Naive thymus-derived CD8-positive, alpha-beta T cell (primary cell): ENCODE results near the gene CIRBP. TPM values are rescaled to one million over a fixed set of nuclear protein-coding genes. Genes with fewer than 3 reads are reported as not detected.

Experiments used
- ATAC-seq, 2 donors: fragments of 150-1000 bp; cut with Tn5 transposase in 1 of 2; sonication (Bioruptor Pico), chemical (Tn5 transposase) in 1 of 2; 1 replicate in 1 of 2; 2 replicates in 1 of 2; pipeline ENCODE4 v1.10.0; 2021; ENCODE audit warnings: mild to moderate bottlenecking in 2 of 2, moderate library complexity in 2 of 2
- POLR2A ChIA-PET: fragments of 350-600 bp; sonication (Branson Sonifier 250); formaldehyde crosslinking; loops from one replicate; lab custom pipeline; 2021; ENCODE audit warnings: antibody characterized with exemption; lab: Charles Lee
- DNase-seq, 10 donors: peaks; one replicate each; pipeline versions ENCODE4 v3.0.0 to v3.0.0-alpha.2; 2020 to 2022
- H3K27ac Mint-ChIP-seq, 10 donors: one replicate each; pipeline ENCODE4 v1.8.0; 2020 to 2022; ENCODE audit warnings: mild to moderate bottlenecking in 10 of 10, mixed read lengths in 10 of 10, moderate library complexity in 4 of 10, inconsistent platforms in 1 of 10
- H3K27me3 Mint-ChIP-seq, 5 donors: one replicate each; pipeline ENCODE4 v1.8.0; 2021 to 2022; ENCODE audit warnings: mixed read lengths in 5 of 5
- H3K36me3 Mint-ChIP-seq, 3 donors: one replicate each; pipeline ENCODE4 v1.8.0; 2020 to 2022; ENCODE audit warnings: mixed read lengths in 3 of 3, mild to moderate bottlenecking in 2 of 3, inconsistent platforms in 1 of 3
- H3K4me1 Mint-ChIP-seq, 4 donors: one replicate each; pipeline ENCODE4 v1.8.0; 2021 to 2022; ENCODE audit warnings: mixed read lengths in 4 of 4
- H3K4me3 Mint-ChIP-seq, 10 donors: one replicate each; pipeline ENCODE4 v1.8.0; 2020 to 2022; ENCODE audit warnings: mild to moderate bottlenecking in 10 of 10, mixed read lengths in 10 of 10, moderate library complexity in 6 of 10, inconsistent platforms in 1 of 10
- H3K9me3 Mint-ChIP-seq, 9 donors: one replicate each; pipeline ENCODE4 v1.8.0; 2020 to 2022; ENCODE audit warnings: mixed read lengths in 9 of 9, mild to moderate bottlenecking in 3 of 9, inconsistent platforms in 1 of 9, moderate library complexity in 1 of 9
- polyA plus RNA-seq, 3 donors: library from polyadenylated mRNA; unstranded; fragments of 300-500 nt; fragmentation: Illumina TruSeq; gene quantifications; one replicate each; pipeline ENCODE4 v1.2.3, GENCODE V29; 2021
- total RNA-seq, 8 experiments: library from RNA in 2 of 8; stranded (reverse) in 2 of 8; gene quantifications; one replicate each; pipeline ENCODE4 v1.2.3 and lab custom pipeline; 2021 to 2026

The CIRBP gene
- total RNA-seq (100 to 1,000 TPM; 565 to 579 TPM), polyA plus RNA-seq (100 to 1,000 TPM; 204 to 273 (median 262) TPM), total RNA-seq (lab: John Stamatoyannopoulos, UW) (244 to 512 (median 459) reads per million in 6 experiments)

DNA sequence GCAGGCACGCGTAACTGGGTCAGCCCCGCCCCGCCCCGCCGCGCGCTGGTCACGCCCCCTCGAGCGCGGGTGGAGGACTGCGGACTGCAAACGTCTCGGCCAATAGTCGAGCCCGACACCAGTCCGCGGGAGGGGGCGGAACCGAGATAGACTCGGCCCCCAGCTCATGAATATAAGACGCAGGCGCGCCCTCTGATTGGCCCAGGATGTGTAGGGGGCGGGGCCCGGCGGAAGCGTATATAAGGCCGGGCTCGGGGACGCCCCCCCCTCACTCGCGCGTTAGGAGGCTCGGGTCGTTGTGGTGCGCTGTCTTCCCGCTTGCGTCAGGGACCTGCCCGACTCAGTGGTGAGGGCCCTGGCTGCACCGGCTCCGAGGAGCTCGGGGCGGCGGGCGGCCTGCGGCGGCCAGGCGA, at the start of gene CIRBP:
TSS of gene CIRBP (plus strand) at position 268 of the 413 bp plus-strand sequence. CDS start 1,602 bp downstream, outside the sequence.
- ATAC-seq, result peak; percentile 76 to 84
- Mint-ChIP-seq H3K27ac (peak within 1 kb of the TSS; percentile 83 to 97 (median 94)), H3K36me3 (peaks cover 0 to 41% (median 13%) of the 10 kb centered on the region in 3 donors), H3K4me1 (peaks cover 40 to 82% (median 77%) of the 10 kb centered on the region in 4 donors), H3K27me3 (no peaks in the 10 kb centered on the region), H3K9me3 (no peaks in the 10 kb centered on the region), H3K4me3 (peak within 1 kb of the TSS; percentile 82 to 93 (median 89))
- DNase-seq, result peak; percentile 97 to 100 (median 99)
- POLR2A ChIA-PET, result interaction anchor here (0.6 to 12.2 kb wide), 91 partner anchors 10 to 1774 kb away, joined by 3 to 594 read pairs (median 4); partner anchors contain the start of genes ABCA7, ABHD17A, ARHGAP45 and ATP5F1D

- no peaks in the 10 kb centered on the region for H3K9me3 Mint-ChIP-seq
- H3K27me3 Mint-ChIP-seq, result no peaks in the 10 kb centered on the region
- no peak overlapping the region for H3K27ac Mint-ChIP-seq
- DNase-seq, result peak in 1 of 10 donors; percentile 62
- peaks cover 0 to 11% (median 0%) of the 10 kb centered on the region in 3 donors for H3K36me3 Mint-ChIP-seq
- ATAC-seq, result no peak
- H3K4me1 Mint-ChIP-seq, result peaks cover 0 to 12% (median 2%) of the 10 kb centered on the region in 4 donors
- POLR2A ChIA-PET, result no interaction called here
- H3K4me3 Mint-ChIP-seq, result no peak overlapping the region
These were observed 49.2 kb upstream of the CIRBP start for GRCh38 chr19:1219786-1220476.

GRCh38 chr19:1220477-1220930, 48.6 kb upstream of the CIRBP start:
- POLR2A ChIA-PET, result no interaction called here
- no peaks in the 10 kb centered on the region for H3K9me3 Mint-ChIP-seq
- peaks cover 0 to 12% (median 2%) of the 10 kb centered on the region in 4 donors for H3K4me1 Mint-ChIP-seq
- peaks cover 0 to 11% (median 0%) of the 10 kb centered on the region in 3 donors for H3K36me3 Mint-ChIP-seq
- DNase-seq (no peak), ATAC-seq (no peak)
- H3K27me3 Mint-ChIP-seq, result no peaks in the 10 kb centered on the region
- H3K27ac Mint-ChIP-seq, result no peak overlapping the region
- no peak overlapping the region for H3K4me3 Mint-ChIP-seq

GRCh38 chr19:1220976-1221903, 47.9 kb upstream of the CIRBP start:
- Mint-ChIP-seq H3K36me3 (peaks cover 0 to 8% (median 0%) of the 10 kb centered on the region in 3 donors), H3K4me1 (peaks cover 0 to 8% (median 0%) of the 10 kb centered on the region in 4 donors), H3K9me3 (no peaks in the 10 kb centered on the region), H3K27ac (no peak overlapping the region), H3K27me3 (no peaks in the 10 kb centered on the region), H3K4me3 (no peak overlapping the region)
- ATAC-seq (no peak), DNase-seq (no peak)
- POLR2A ChIA-PET, result no interaction called here

DNA sequence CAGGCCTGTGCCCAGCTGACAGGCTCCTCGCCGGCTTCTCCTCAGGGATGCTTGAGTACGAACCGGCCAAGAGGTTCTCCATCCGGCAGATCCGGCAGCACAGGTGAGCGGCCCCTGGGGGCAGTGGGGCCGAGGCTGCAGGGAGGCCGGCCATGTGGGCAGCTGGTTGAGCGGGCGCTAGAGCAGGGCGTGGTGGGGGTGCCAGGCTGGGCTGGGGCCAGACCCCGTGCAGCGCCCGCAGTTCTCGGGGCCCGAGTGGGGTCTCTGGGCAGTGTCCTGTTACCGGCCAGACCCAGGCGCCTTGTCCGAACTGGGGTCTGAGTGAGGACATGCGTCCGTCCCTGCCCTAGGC, 47.3 kb upstream of the CIRBP start:
- Mint-ChIP-seq H3K4me1 (peaks cover 0 to 5% (median 0%) of the 10 kb centered on the region in 4 donors), H3K36me3 (peaks cover 0 to 7% (median 0%) of the 10 kb centered on the region in 3 donors), H3K27me3 (no peaks in the 10 kb centered on the region), H3K27ac (no peak overlapping the region), H3K4me3 (no peak overlapping the region), H3K9me3 (no peaks in the 10 kb centered on the region)
- POLR2A ChIA-PET, result no interaction called here
- DNase-seq (no peak), ATAC-seq (no peak)

DNA sequence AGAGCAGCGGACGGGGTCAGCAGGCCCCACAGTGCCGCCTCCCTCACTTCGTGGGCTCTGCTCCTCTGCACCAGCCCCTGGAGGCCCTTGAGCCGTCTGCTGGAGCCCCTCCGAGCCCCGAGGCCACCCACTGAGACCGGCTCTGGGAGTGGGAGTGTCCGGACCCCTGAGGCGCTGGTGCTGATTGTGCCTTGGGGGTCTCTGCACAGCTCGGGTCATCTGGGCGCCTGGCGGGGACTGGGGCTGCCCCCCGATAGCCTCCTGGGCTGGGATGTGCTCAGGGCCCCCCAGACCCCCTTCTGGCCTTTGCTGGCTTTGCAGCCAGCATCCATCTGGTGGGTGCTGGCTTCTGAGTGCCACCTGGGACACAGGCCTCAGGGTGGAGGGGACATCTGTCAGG, 46.7 kb upstream of the CIRBP start:
- POLR2A ChIA-PET, result no interaction called here
- Mint-ChIP-seq H3K36me3 (peaks cover 0 to 3% (median 3%) of the 10 kb centered on the region in 3 donors), H3K9me3 (no peaks in the 10 kb centered on the region), H3K4me3 (no peak overlapping the region), H3K27me3 (no peaks in the 10 kb centered on the region), H3K27ac (no peak overlapping the region), H3K4me1 (peaks cover 0 to 3% (median 0%) of the 10 kb centered on the region in 4 donors)
- DNase-seq (peak in 1 of 10 donors; percentile 59), ATAC-seq (no peak)

GRCh38 chr19:1223018-1223855, 45.9 kb upstream of the CIRBP start:
- H3K27me3 Mint-ChIP-seq, result no peaks in the 10 kb centered on the region

DNA sequence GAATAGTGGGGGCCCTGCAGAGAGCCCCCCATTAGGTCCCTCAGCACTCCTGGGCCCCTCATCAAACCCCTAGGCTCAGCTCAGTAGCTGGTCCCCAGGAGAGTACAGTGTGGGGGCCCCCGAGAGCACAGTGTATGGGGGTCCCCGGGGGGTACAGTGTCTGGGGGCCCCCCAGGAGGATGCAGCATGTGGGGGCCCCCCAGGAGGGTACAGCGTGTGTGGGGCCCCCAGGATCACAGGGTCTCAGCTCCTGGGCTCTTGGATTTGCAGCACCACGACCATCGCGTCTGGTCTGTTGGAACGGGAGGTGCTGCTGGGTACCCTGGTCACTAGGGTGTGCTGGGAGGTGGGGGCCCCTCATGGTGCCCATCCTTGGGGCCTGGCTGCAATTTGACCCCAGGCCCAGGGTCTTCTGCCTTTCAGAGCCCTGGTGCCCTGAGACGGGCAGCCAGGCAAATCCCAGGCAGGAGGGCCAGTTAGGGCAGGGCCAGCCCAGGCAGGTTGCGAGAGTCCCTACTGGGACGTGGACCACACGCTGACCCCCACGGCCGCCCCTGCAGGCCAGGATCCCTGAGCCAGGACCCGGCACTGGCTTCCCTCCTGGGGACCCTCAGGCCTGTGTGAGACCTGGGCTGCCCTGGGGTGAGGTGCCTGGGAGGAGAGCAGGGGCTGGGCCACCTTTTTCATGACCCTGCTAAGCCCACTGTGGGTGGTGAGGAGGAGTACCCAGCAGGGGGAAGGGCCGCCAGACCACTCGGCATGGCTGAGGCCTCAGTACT, 44.9 kb upstream of the CIRBP start:
- Mint-ChIP-seq H3K27me3 (no peaks in the 10 kb centered on the region), H3K27ac (no peak overlapping the region), H3K36me3 (peaks cover 0 to 3% (median 3%) of the 10 kb centered on the region in 3 donors), H3K4me1 (no peaks in the 10 kb centered on the region), H3K4me3 (no peak overlapping the region), H3K9me3 (no peaks in the 10 kb centered on the region)
- POLR2A ChIA-PET, result no interaction called here
- ATAC-seq (no peak), DNase-seq (no peak)

More at GRCh38 chr19:1223018-1223855, 45.9 kb upstream of the CIRBP start:
- ATAC-seq (peak; percentile 53 to 57), DNase-seq (peak in 1 of 10 donors; percentile 59)
- Mint-ChIP-seq H3K27ac (peak overlapping the region in 1 of 10 donors; percentile 13), H3K9me3 (no peaks in the 10 kb centered on the region), H3K4me1 (no peaks in the 10 kb centered on the region), H3K36me3 (peaks cover 0 to 3% (median 3%) of the 10 kb centered on the region in 3 donors), H3K4me3 (no peak overlapping the region)
- POLR2A ChIA-PET, result interaction anchor here (1.0 kb wide), 1 partner anchor 15 kb away, joined by 4 read pairs; no protein-coding TSS in a partner anchor

DNA sequence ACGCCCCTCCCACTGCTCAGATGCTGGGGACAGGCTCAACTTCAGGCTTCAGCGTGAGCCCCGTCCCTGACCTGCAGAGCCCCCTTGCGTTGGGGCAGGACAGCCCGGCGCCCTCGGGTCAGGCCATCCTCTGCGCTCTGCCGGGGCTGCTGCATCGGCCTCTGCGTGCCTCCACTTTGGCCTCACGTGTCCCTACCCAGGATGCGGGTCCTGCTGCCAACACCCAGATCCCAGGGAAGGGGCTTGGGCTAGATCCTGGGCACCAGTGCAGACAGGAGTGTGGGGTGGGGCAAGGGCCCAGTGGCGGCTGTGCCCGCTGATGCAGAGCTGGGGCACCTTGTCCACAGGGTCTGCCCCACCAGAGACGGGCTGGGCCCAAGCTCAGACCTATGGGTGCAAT, 44.3 kb upstream of the CIRBP start:
- POLR2A ChIA-PET, result no interaction called here
- DNase-seq, result no peak
- no peak overlapping the region for H3K27ac Mint-ChIP-seq
- peaks cover 0 to 3% (median 3%) of the 10 kb centered on the region in 3 donors for H3K36me3 Mint-ChIP-seq
- no peaks in the 10 kb centered on the region for H3K9me3 Mint-ChIP-seq
- H3K4me3 Mint-ChIP-seq, result no peak overlapping the region
- H3K4me1 Mint-ChIP-seq, result no peaks in the 10 kb centered on the region
- ATAC-seq, result no peak
- H3K27me3 Mint-ChIP-seq, result no peaks in the 10 kb centered on the region

DNA sequence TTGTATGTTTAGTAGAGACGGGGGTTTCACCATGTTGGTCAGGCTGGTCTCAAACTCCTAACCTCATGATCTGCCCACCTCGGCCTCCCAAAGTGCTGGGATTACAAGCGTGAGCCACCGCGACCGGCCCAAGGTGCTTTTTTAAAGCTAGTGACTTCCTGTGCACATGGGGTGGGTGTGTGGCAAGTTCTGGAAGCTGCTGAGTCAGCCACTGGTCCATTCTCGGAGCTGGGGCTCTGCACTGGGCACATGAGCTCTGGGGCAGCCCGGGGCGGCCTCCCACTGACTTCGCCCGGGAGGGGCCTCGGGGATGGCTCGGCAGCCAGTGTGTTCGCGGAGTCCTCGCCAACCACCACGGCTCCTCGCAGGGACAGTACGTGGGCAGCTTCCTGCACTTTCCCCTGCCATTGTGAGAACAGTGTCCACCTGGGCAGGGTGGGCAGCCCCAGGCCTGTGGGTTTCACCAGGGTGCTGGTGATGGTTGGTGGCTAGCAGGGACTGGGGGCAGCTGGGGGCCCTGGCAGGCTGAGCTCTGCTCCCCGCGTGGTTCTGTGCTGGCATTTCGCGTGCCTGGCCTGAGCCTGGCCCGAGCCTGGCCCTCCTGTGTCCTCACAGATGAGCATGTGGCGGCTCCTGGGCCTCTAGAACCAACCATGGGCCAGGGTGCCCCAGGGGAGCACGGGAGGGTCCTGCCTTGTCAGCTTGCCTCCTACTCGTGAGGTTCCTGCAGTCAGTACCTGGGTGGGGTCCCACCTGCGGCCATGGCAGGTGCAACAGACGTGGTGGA, 43.5 kb upstream of the CIRBP start:
- Mint-ChIP-seq H3K4me1 (no peaks in the 10 kb centered on the region), H3K27ac (no peak overlapping the region), H3K4me3 (no peak overlapping the region), H3K27me3 (no peaks in the 10 kb centered on the region), H3K9me3 (no peaks in the 10 kb centered on the region), H3K36me3 (peaks cover 0 to 3% (median 2%) of the 10 kb centered on the region in 3 donors)
- DNase-seq (peak in 1 of 10 donors; percentile 3), ATAC-seq (no peak)
- POLR2A ChIA-PET, result interaction anchor here (0.5 kb wide), 1 partner anchor 31 kb away, joined by 3 read pairs; no protein-coding TSS in a partner anchor

DNA sequence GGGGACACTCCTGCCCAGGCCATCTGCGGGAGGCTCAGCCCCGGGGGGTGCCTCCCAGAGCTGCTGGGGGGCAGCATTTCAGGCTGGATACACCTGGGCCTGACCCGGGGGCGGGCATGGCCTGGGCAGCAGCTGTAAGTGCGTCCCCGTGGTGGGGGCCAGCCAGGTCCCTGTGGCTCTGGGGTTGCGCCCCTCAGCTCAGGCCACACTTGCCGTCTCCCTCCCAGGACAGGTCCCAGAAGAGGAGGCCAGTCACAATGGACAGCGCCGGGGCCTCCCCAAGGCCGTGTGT, 43.0 kb upstream of the CIRBP start:
- H3K4me1 Mint-ChIP-seq, result no peaks in the 10 kb centered on the region
- peaks cover 0 to 3% (median 0%) of the 10 kb centered on the region in 3 donors for H3K36me3 Mint-ChIP-seq
- H3K9me3 Mint-ChIP-seq, result no peaks in the 10 kb centered on the region
- H3K27ac Mint-ChIP-seq, result no peak overlapping the region
- no peak overlapping the region for H3K4me3 Mint-ChIP-seq
- H3K27me3 Mint-ChIP-seq, result no peaks in the 10 kb centered on the region
- DNase-seq (no peak), ATAC-seq (no peak)
- POLR2A ChIA-PET, result no interaction called here
